GM19240 (cell line): ENCODE measurements around the gene ZFYVE1.
A peak's percentile ranks its signal among the peaks of the same experiment; 100 is the strongest.
"Not testable (repeated sequence)": the region's sequence is repeated elsewhere in the genome, so short reads cannot be mapped to it uniquely, and the experiment has no call there.

Experiments used
- DNase-seq: peaks from one replicate; pipeline ENCODE4 v3.0.0; 2011; ENCODE audit warnings: low spot score; ENCODE audit not compliant: insufficient read length

ZFYVE1 gene

DNA sequence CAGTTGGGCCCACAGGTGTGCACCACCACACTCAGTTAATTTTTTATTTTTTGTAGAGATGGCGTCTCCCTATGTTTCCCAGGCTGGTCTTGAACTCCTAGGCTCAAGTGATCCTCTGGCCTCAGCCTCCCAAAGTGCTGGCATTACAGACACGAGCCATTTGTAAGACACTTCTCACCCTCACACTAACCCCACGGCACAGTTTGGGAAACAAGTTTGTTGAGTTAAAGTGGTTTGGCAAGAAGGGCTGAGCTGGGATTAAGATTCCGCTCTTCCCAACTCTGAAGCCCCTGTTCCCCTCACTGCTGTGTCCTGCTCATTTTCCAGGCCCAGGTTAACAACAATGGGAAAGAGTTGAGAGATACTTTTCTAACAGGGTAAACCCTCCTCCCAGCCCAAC is 65.9 kb downstream of the ZFYVE1 start:
- not testable (repeated sequence) for DNase-seq

DNA sequence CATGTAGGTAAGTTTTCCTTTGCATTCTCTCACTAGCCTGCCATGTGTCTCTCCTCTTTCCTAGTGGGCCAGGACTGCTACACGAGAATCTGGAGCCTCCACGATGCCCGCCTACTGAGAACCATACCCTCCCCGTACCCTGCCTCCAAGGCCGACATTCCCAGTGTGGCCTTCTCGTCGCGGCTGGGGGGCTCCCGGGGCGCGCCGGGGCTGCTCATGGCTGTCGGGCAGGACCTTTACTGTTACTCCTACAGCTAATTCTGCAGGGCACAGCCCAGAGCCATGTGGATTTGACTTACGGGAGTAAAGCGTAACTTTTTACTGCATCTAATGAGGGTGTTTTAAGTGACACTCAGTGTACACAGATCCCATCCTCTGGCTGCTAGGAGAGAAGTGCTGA is 68.4 kb downstream of the ZFYVE1 start:
- DNase-seq: no peak

GRCh38 chr14:72957213-72957612 is 69.7 kb downstream of the ZFYVE1 start:
- no peak for DNase-seq

DNA sequence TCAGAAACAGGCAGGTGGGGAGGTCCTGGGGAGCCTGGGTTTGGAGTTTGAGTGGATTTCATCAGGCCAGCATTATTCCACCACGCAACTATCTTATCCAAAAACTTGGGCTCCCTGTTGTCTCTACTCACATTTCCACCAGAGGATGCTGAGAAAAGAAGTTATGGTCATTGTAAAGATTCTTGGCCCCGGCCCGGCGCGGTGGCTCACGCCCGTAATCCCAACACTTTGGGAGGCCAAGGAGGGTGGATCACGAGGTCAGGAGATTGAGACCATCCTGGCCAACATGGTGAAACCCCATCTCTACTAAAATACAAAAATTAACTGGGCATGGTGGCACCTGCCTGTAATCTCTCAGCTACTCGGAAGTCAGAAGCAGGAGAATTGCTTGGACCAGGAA is 70.2 kb downstream of the ZFYVE1 start:
- not testable (repeated sequence) for DNase-seq

GRCh38 chr14:72952171-72952570 is 74.7 kb downstream of the ZFYVE1 start:
- no peak for DNase-seq

GRCh38 chr14:72948481-72949138 is 78.3 kb downstream of the ZFYVE1 start:
- DNase-seq: peak; percentile 48

GRCh38 chr14:72947366-72948160 is 79.3 kb downstream of the ZFYVE1 start:
- no peak for DNase-seq

- no peak for DNase-seq
Measured at GRCh38 chr14:72946491-72946890, 80.4 kb downstream of the ZFYVE1 start.

- no peak for DNase-seq
Measured at GRCh38 chr14:72945356-72946027, 81.4 kb downstream of the ZFYVE1 start.

GRCh38 chr14:72943876-72944430 is 83.0 kb downstream of the ZFYVE1 start:
- DNase-seq: no peak

- DNase-seq: no peak
Measured at GRCh38 chr14:72942934-72943333, 84.0 kb downstream of the ZFYVE1 start.

DNA sequence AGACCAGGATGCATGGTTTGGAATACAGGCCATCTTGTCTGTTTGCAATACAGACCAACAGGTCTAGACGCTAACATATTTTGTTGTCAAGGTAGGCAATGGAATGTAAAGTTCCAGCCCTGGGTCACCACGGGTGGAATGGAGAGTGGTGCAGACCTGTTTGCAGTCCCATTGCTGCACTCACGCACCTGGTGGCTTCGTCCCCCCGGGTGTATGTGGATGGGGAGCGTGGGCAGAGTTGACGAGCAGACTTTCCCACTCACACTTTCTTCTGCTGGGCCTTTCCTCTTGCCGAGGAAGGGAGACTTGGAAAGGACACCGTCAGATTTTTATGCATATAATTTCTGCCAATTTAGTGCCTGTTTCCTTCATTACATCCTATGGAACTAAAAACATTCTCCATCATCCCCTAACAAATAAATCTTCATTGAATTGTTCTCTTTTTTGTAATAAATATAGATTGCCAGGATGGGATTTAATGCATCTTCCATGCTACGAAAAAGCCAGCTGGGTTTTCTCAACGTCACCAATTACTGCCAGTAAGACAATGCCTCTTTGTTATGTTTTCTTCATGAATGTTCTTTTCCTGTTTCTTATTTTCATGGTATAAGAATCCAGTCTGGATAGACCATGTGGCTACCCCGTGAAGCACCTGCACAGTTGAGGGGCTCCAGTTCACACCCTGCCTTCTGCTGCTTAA is 85.5 kb downstream of the ZFYVE1 start:
- DNase-seq: no peak

DNA sequence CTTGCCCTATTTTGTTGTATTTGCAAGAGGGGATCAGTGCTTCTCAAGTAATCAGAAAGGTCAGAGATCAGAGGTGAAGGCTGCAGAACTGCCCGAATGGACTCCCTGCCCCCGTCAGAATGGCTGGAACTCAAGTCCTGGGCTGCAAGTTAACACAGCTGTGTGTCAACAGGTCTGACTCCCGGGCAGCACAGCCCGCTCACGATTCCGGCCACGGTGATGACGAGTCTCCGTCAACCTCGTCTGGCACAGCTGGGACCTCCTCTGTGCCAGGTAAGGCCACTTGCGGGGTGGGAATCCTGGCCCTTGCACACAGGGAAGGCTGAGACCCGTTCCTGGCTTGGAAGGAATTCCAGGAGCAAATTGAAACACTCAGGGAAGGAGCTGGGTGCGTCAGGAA is 87.3 kb downstream of the ZFYVE1 start:
- no peak for DNase-seq

DNA sequence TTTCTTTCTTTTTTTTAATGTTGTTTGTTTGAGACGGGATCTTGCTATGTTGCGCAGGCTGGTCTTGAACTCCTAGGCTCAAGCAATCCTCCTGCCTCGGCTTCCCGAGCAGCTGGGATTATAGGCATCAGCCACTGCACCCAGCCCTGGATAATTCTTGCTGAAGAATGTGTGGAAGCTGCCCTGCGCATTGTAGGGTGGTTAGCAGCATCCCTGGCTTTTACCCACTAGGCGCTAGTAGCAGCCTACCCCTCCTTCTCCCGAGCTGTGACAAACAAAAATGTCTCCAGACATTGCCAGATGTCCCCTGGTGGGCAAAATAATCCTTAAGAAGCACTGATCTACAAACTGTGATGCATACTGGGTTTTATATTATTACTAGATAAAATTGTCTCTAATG is 94.0 kb downstream of the ZFYVE1 start:
- no peak for DNase-seq

GRCh38 chr14:72929316-72930080 is 97.4 kb downstream of the ZFYVE1 start:
- DNase-seq: no peak

DNA sequence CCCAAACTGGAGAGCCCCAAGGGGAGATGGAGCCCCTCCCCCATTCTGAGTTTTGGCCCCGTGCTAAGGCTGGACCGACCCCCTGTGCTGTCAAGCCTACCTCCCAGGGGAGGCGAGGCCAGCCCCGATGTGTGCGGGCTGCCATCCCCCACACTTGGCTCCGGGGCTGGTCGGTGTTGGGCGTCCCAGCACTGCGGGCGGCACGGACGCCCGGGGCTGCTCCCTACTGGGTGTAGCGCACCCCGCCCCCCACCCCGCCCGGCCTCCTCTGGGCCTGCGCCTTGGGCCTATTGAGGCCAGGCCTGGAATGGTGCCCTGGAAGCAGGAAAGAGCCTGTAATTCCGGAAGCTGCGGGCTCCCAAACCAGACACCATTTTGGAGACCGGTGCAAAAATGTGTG is 98.0 kb downstream of the ZFYVE1 start:
- DNase-seq: no peak

DNA sequence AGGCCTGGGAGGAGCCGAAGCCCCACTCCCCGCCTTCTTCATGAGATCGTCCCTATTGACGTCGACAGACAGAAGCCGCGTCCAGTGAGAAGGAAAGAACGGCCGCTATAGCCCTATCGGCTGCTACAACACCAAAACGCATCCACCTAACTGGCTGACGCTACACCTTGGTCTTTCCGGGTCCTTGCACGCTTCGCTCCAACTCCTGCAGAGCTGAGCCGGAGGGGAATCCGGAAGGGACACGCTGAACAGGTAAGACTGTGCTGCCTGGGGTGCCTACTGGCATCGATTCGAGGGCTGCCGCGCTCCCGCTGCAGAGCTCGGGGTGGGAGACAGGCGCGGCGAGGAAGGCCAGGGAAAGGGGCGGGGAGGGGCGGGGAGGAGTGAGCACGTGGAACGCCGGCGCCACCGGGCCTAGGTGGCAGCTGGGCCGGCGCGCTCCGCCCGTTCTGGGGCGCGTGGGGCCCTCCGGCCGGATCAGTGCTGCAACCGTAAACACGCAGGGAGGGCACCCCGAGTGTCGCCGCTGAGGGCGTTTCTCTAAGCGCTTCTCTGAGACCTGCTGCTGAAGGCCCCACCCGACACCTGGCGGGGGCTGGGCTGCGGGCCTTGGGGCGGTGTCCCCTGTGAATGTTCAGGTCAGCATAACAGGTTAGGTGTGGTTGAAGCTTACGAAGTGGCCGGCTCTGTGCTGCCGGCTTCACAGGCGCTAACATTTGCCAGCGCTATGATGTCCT is 100.4 kb downstream of the ZFYVE1 start, which contains the start of gene DCAF4:
Gene DCAF4, plus strand, starts transcription at position 173 of the 737 bp plus-strand sequence. CDS start 11,515 bp downstream, outside the sequence.
- DNase-seq: peak; percentile 93

DNA sequence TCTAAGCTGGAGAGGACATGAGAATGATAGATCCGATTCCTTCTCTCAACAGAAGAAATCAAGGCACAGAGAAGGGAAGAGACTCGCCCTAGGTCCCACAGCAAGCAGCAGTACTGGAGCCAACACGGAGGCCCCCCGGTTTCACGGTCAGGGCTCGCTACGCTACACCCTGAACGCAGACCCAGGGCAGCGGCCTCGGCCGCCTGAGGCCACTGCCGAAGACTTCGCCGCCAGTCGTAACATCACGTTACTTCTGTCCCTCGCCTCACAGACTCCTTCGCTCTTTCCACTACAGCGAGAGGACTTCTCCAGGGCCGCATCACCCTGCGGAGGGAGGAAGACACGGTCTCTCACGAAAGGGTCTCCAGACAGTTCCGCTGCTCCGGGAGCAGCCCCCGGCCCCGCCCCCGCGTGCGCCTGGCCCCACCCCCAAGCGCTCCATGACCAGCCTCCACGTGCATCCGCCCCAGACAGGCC is 101.1 kb downstream of the ZFYVE1 start:
- no peak for DNase-seq

GRCh38 chr14:72925171-72925759 is 101.6 kb downstream of the ZFYVE1 start:
- no peak for DNase-seq
